GM15510 (cell line): Measurements from ENCODE around the gene POR.

Experiments
- POLR2A ChIP-seq: IDR thresholded peaks from 3 replicates; pipeline ENCODE4 v1.6.1; 2011; ENCODE audit warnings: borderline replicate concordance; ENCODE audit not compliant: insufficient read length; ENCODE audit errors: extremely low read depth

POR gene

DNA sequence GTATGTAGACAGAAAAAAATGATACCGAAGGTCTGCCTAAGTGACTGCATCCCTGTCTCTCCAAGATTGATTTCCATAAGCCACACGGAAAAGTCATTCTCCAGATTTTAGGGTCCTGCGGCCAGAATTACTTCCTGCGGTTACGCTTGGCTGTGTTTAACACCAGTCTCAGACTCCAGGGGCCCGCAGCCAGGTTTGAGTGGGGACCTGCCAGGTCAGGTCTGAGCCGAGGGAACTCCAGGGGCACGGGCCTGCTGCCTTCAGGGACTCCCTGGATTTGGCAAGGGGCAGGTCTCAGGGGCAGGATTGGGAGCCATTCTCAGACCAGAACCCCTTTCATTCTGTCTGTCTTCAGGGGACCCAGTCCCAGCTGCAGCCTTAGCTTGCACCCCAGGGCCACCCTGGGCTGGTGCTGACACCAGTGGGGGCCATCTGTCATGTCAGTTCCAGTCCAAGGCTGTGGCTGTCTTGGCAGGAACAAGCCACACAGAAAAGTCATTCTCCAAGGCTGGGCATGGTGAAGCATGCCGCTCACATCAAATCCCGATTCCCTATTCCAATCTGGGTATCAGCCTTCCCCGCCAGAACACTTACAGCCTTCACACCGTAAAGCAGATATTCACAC is 40.5 kb downstream of the POR start:
- no peak for TF ChIP-seq POLR2A

DNA sequence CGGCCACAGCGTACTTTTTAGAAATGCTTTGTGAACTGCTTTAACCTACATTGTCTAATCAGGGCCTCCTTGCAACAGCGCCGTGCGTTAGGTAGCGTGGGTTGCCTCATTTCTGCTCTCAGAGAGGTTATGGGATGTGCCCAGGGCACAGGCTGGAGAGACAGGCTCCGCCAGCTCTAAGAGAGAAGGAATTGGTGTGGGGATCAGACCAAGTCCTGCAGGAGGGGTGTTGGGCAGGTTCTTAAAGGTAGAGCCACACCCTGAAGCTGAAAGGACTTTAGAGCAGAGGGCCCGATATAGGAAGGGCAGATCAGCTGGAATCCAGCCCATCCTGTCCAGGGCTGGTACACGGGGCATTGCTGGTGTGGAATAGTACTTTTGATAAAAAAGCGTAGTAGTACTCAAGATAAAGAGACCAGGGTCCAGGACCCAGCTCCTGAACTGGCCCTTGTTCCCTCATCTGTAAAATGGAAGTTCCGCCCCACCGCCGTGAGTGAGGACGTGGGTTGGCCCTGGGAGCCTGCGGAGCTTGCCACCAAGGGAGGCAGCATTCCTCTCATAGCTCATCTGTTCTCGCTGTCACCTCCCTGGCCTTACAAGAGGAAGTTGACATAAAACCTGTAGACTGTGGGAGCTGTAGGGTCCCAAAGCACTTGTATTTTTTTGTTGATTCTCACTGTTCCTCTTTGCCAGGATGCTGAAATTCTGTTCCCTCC is 42.2 kb downstream of the POR start:
- TF ChIP-seq POLR2A = no peak

DNA sequence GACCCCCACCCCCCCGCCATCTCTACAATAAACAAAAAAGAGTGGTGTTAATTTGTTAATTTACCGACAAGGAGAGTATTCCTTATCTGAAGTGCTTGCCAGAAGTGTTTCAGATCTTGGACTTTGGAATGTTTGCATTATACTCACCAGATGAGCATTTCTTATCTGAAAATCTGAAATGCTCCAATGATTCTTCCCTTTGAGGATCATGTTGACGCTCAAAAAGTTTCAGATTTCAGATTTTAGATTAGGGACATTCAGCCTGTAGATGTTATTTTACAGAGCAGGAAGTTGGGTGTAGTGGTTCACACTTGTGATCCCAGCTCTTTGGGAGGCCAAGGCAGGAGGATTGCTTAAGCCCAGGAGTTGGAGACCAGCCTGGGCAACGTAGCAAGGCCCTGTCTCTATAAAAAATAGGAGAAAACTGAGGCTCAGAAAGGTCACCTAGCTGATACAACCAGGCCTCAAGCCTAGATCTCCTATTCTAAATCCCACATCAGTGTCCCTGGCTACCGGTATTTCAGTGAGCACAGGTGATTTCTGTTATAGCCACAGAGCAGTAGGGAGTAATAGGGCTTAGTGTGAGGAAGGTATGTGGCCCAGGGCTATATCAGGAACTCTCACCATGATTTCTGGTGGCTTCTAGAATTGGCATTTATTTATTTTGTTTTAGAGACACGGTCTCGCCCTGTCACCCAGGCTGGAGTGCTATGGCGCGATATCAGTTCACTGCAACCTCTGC is 44.0 kb downstream of the POR start:
- TF ChIP-seq POLR2A = no peak

GRCh38 chr7:75960372-75960771 is 45.4 kb downstream of the POR start:
- TF ChIP-seq POLR2A = no peak

DNA sequence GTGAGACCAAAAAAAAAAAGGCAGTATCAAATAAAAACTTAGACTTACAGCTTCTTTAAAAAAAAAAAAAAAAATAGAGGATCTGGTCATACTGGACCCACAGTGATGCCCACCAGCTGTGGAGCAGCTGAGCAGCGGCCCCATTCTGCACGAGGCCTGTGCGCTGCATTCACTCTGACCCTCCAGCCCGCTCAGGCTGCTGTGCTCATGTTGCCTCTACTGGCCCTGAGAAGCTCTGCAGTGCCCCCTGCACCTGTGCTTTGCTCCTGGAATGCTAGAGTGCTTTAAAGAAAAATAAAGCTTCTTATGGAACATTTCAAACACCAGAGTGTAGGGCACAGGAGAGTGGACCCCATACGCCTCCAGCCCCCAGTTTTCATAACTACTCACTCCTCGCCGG is 46.3 kb downstream of the POR start:
- no peak for TF ChIP-seq POLR2A

GRCh38 chr7:75962607-75963380 is 47.8 kb downstream of the POR start:
- no peak for TF ChIP-seq POLR2A

GRCh38 chr7:75963381-75963995 is 48.5 kb downstream of the POR start:
- no peak for TF ChIP-seq POLR2A

DNA sequence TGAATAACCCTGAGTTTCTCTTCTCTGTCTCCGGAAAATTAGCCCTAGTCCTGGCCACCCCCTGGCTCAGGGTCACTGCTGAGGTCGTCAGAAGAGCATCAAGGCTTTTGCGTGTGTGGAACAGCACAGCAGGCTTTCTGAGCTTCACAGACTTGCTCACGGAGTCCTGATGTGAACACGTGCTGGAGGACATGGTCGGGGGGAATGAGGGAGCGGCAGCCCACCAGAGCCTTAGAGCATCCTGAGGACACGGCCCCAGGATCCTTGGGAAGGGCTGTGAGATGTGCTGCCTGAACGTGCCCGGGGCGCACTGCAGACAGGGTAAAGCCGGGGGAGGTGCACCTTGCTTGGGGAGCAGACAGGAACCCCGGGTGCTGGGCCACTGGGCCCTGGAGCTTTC is 50.7 kb downstream of the POR start:
- TF ChIP-seq POLR2A = no peak

DNA sequence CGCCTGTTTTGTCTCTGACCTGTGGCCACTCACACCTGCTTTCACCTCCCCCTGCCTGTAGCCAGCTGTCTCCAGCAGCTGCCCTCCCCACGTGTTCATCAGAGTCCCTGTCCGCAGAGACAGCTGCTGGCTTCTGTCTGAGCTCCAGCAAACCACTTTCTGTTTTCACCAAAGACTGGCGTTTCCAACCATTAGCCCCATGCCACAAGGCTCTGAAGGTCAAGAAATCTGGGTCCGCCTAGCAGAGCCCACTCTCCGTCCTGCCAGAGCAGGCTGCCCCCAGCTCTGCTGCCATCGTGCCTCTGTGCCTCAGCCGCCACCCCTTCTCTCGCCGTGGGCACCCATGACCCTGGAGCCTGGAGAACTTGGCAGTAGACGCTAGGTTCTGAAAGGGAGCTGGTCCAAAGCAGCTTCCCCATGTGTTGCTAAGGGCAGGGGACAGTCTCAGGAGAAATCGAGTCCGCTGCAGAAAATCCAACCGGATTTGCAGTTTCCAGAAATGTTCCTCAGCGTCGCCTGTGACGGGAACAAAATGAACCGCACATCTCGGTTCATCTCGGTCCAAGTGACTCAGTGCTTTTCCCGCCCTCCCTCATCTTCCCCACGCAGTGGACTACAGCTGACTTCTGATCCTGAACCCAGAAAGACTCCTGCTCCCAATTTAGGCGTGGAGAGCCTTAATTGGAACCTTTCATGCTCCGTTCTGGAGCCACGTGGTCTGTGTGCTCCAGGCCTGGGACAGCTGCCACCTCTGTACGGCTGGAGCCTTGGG is 51.4 kb downstream of the POR start:
- TF ChIP-seq POLR2A = no peak

DNA sequence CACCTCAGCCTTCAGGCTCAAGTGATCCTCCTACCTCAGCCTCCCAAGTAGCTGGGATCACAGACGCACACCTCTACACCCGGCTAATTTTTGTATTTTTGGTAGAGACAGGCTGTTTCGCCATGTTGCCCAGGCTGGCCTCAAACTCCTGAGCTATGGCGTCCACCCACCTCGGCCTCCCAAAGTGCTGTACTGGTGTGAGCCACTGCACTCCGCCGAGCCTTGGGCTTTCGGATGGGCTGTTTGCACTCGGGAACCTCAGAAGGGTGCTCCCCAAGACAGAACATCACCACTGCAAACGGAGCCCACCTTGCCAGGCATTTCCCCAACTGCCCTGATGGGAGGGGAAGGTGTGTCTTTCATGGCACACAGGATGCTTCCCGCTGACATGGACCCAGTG is 52.1 kb downstream of the POR start:
- TF ChIP-seq POLR2A = no peak

- TF ChIP-seq POLR2A = no peak
Measured at GRCh38 chr7:75967487-75967997, 52.6 kb downstream of the POR start.

- no peak for TF ChIP-seq POLR2A
Measured at GRCh38 chr7:75968012-75968411, 53.1 kb downstream of the POR start.

GRCh38 chr7:75968561-75969001 is 53.6 kb downstream of the POR start:
- no peak for TF ChIP-seq POLR2A

- TF ChIP-seq POLR2A = no peak
Measured at GRCh38 chr7:75969182-75969581, 54.2 kb downstream of the POR start.

DNA sequence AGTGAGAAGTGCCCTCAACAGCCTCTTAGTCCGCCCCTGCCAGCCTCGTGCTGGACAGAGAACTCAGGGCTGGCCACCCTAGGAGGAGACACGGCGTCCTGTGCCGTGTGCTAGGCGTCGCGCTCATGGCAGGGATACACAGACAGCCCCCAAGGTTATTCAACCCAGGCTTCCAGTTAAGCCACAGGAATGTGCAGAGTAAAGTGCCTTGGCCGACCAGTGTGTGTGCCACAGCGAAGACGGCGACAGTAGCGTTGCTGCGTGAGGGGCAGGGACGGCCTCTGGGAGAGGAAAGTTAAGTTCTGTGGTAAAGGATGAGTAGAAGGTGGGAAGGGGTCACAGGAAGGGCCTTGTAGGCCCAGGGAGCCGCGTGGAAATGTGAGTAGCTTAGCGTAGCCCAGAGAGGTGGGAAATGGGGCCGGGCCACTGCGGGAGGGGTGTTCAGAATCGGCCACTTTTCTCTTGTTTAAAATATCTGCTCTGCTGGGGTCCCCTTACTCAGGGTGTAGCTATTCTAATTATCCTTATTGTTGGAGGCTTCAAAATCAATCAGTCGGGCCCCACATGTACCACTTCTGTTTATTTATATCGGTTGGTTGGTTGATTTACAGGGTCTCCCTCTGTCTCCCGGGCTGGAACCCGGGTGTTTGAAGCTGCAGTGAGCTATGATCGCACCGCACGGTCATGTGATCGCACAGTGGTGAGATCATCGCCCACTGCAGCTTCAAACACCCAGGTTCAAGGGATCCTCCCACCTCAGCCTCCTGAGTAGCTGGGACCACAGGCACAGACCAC is 54.9 kb downstream of the POR start:
- no peak for TF ChIP-seq POLR2A
